Measurements from ENCODE around the gene CYS1.

DNA sequence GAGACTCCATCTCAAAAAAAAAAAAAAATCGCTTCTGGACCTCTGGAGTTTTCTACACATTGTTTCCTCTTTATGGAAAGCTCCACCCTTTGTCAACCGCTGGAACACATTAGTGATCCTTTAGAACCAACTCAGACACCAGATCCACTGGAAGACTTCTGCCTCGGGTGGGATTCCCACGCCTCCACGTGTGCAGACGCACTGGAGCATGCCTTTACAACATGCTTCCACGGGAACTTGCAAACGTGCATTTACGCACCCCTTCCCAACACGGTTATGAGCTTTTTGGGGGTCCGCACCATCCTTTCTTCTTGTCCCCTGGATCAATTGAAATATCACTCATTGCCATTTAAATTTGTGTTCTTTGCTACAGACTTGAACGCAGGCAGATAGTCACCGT lies 5.1 kb downstream of the CYS1 start:
- no peak for TF ChIP-seq POLR2A (IDR thresholded peaks at IDR 0.05; ENCODE audit: low read depth, low read length)
- no peak for TF ChIP-seq POLR2AphosphoS5 (IDR thresholded peaks at IDR 0.05; ENCODE audit: low read depth, low read length)
- no peak for TF ChIP-seq SPI1 (IDR thresholded peaks at IDR 0.05; ENCODE audit: low read depth, low read length)
- TF ChIP-seq TAF1 (IDR thresholded peaks at IDR 0.05; ENCODE audit: low read depth, low read length): no peak

Measured in GM12891 (cell line).